Left hindlimb (tissue), 1 donor: ENCODE results near the gene PPP2R5C.

Source experiments
- DNase-seq: peaks from one replicate; pipeline ENCODE4 v3.0.0-alpha.2; 2018

Gene PPP2R5C

DNA sequence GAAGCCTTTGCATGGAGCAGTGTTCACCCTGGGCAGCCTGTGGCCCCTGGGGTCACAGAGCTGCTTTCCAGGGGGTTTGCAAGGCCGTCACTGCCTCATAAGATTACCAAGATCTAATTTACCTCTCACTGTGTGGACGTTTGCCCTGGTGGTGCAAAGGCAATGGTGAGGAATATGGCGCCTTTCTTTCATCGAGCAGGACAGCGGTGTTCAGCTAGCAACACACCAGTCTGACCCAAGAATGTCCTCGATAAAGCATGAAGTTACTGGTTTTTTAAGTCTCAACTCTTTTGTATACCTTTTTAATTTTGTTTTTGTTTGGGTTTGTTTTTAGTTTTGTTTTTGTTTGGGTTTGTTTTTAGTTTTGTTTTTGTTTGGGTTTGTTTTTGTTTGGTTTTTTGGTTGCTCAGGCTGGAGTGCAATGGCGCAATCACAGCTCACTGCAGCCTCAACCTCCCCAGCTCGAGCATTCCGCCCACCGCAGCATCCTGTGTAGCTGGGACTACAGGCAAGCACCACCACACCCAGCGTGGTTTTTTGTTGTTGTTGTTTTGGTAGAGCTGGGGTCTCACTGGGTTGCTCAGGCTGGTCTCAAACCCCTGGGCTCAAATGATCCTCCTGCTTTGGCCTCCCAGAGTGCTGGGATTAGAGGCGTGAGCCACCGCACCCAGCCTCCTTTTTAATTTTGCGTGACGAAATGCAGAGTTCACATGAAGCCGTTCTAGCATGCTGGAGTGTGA is 57.9 kb downstream of the PPP2R5C start:
- no peak for DNase-seq

GRCh38 chr14:101820283-101820798 is 58.8 kb downstream of the PPP2R5C start:
- DNase-seq = no peak

DNA sequence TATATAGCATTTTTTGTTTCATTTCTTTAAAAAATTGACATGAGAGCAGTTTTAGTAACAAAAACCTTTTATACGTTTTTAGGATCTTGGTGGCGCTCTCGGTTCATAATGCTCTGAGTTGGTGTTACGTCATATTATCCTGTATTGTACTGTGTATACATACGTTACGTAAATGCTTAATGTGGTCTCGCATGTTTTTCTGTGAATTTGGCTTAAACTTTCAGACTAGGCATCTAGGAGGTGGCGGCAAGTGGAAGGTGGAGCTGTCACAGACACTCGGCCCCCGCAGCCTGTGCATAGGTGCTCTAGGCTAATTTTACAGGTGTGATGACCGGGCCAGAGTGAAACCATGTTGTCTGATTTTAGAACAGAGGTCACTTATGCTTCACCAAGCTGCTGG is 60.0 kb downstream of the PPP2R5C start:
- no peak for DNase-seq

DNA sequence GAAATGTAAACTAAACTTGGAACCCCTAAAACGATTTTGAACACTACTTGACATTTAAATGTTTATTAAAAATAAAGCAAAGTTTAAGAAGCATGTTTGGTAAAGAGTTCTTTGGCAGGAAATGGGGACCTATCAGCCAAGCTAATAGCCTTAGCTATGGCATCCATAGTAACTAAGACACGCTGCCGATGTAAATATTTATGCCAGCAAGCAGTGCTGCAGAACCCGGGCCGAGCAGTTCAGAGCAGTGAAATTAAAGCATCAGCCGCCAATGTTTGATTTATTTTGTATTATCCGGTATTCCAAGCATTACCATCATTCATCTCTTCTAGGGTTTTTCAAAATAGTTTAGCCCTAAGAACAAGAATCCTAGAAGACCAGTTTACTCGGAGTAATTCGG is 61.6 kb downstream of the PPP2R5C start:
- DNase-seq = no peak

DNA sequence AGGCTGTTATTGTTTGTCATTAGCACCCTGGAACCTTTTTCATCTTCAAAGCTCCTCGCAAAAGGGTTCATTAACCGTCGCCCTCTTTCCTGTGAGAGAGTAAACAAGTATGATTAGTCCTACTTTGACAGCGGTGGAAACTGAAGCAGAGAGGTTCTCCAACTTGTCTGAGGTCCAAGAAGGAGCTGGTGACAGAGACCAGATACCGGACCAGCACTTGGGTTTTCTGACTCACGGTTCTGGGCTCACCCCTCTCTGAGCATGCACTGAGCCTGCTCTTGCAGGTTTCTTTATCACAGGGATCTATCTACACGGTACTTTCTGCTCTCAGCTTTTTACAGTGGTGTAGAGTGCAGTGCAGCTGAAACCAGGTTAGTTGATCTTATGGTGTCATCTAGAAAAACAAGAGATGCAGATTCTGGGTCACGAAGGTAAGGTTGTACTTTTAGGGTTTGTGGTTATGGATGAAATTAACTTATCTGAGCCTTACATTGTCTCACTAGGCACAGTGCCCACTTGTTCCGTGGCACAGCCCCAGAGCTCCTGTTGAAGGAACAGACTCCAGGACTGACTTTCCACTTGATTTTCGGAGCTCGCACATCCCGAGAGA is 62.1 kb downstream of the PPP2R5C start:
- DNase-seq = no peak

GRCh38 chr14:101824339-101824727 is 62.8 kb downstream of the PPP2R5C start:
- no peak for DNase-seq

DNA sequence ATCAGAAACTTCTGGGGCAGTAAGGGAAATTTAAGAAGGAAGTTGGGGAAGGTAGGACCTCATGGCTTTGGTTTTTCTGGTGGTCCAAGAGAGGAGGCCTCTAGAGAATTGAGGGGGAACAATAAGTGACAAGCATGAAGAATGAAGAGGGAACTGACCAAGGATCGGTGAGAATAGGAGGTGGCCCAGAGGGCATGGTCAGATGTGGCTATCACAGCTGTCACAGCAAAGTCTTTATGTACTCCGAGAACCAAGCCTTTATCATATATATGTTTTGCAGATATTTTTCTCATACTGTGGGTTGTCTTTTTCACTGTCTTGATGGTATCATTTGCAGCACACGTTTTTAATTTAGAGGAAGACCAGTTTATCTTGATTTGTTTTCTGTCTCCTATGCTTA is 64.3 kb downstream of the PPP2R5C start:
- DNase-seq = no peak

GRCh38 chr14:101826351-101826750 is 64.8 kb downstream of the PPP2R5C start:
- DNase-seq = no peak

GRCh38 chr14:101827286-101827685 is 65.8 kb downstream of the PPP2R5C start:
- DNase-seq = no peak

GRCh38 chr14:101828046-101828445 is 66.5 kb downstream of the PPP2R5C start:
- no peak for DNase-seq

DNA sequence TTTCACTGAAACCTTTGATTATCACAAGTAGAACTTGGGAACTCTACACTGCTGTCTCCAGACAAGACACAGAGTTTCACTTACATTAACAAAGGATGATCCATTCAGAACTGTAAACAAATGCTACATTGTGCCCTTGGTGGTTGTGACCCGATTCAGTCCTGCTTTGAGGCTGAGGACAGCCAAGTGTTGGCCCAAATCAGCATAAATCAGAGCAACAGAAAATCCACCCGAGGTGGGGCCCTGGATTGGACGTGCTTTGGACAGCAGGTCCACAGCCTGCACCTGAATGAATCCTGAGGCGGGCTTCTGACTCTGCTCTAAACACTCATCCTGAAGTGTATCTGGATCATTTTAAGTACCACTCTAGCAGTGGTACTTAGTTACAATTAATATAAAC is 68.8 kb downstream of the PPP2R5C start:
- no peak for DNase-seq

DNA sequence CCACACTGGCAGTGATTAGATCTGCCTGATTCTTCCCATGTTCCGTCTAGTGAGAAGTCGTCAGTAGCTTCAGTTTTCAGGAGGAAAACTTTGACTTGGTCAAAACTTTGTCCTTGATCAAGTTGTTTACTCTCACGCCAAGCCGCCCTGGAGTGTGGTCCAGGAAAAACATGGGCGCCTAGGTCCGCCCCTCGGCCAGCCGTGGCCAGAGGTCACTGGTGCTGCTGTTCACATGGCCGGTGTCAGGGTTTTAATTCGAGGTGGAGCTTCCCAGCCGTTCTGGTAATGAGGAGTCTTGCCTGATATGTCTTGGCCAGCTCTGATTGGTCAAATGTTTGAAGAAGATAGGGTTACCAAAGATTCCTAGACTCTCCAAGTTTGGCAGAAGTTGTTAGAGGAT is 71.5 kb downstream of the PPP2R5C start:
- no peak for DNase-seq

DNA sequence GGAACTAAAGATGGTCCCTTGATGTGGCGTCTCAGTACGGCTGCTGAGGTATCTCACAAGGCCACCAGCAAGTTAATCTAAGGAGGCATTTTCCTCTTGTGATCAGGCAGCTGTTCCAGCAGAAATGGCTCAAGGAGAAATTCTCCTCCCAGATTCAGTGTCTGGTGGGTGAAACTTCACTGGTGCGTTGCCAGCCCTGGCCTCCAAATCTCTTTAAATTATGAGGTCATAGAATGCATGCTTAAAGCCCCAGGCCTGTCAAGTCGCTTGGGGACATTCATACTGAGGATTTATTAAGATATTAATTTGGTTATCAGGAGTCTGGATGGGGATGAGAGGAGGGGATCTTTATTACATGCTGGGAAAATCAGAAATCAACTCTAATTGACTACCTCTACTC is 72.9 kb downstream of the PPP2R5C start:
- DNase-seq = no peak

- DNase-seq = no peak
Observed at GRCh38 chr14:101834800-101835547, 73.5 kb downstream of the PPP2R5C start.

DNA sequence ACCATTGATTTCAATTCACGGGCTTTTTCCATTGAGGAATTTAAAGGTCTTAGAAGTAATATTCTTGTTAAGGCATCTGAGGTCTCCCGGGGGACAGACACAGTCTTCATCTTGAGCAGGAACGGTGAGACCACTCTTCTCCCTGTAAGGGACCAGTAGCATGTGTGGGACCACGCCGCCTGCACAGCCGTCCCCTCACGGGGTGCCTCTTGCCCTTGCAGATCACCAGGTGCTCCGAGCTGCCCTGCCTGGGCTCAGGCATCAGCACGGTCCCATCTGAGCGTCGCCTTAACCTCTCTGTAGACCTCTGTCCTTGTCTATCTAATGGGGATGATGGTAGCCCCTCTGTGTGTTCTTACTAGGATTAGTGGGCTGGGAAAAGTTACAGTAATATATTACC is 74.1 kb downstream of the PPP2R5C start:
- DNase-seq = no peak

DNA sequence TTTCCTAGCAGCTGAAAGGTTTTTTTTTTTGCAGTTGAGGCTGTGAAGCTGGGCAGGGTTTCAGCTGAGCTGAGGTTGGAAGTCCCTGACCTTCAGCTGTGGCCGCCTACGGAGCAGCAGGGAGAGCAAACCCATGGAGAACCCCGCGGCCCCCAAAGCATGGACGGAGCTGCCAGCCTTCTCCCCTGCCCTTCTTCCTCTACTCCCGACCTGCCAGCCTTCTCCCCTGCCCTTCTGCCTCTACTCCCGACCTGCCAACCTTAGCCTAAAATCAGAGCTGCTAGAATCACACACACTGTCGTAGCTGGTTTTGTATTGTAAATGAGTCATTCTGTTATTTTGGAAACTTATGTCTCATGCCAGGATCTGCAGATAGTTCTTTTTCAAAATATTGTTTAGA is 74.6 kb downstream of the PPP2R5C start:
- DNase-seq = no peak

GRCh38 chr14:101838476-101838875 is 77.0 kb downstream of the PPP2R5C start:
- no peak for DNase-seq

- DNase-seq = no peak
Observed at GRCh38 chr14:101839236-101839635, 77.7 kb downstream of the PPP2R5C start.

DNA sequence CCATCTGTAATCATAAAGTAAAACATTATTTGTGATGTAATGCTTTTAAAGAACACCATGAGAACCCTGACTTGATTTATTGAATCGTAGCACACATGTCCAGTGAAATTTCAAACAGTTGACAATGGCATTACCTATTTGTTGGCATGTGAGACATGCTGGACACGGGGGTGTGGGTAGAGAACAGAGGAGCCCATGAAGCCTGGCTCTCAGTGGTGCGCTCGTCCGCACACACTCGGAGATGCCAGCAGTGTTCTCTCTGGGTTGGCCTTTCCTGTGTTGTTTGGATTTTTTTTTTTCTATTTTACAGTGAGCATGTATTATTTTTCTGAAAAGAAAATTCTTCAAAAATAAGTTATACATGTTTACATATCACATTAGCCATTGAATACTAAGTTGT is 78.2 kb downstream of the PPP2R5C start:
- DNase-seq = no peak

- no peak for DNase-seq
Observed at GRCh38 chr14:101840649-101841369, 79.3 kb downstream of the PPP2R5C start.

DNA sequence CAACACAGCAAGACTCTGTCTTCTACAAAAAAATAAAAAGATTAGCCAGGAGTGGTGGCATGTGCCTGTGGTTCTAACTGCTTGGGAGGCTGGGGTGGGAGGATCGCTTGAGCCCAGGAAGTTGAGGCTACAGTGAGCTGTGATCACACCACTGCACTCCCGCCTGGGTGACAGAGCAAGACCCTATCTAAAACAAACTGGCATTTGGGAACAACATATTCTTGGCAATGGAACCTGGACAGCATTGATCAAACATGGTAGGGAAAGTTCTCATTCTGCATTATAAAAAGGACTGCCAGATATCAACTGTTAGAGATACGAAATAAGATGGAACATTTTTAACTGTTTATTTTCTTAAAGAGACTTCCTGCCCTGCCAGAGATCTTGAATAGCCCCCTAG is 81.5 kb downstream of the PPP2R5C start:
- DNase-seq = no peak

GRCh38 chr14:101843665-101844064 is 82.2 kb downstream of the PPP2R5C start:
- no peak for DNase-seq

- no peak for DNase-seq
Observed at GRCh38 chr14:101844219-101844618, 82.7 kb downstream of the PPP2R5C start.
